ENCODE data around the gene BTG1.

The BTG1 gene

DNA sequence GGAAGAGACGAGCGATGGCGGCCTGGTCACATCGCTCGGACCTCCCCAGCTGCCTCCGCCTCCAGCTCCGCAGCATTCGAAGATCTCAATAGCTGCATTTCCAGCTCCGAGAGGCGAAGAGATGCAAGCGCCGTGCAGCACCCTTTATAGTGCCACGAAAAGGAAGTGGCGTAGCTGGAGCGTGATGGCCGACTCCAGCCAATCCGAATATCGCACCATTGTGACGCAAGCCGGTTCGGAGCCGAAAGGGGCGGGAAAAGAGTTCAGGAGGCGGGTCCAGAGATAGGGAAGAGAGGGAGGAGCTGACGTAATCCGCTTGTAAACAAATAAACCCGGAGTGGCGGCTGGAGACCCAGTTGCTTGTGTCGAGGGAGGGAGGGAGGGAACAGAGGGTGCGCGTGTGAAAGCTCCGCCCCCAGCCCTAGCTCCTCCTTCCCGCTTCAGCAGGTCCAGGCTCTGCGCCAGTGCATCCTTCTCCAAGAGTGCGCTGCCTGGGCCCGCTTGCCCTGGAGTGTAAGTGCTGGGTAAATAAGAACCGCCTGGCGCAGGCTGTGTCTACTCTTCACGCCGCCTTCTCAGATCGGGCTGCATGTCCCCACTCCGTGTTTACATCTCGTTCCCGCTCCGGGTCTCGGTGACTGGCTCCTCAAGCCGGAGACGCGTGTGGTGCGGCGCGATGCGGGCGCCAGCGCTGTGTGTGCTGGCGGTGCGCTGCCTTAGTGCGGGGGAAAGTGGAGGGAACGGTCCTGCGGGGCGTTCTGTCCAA lies at the start of gene BTG1:
TSS of gene BTG1 (minus strand) at position 116 of the 766 bp plus-strand sequence. CDS start 311 bp downstream, outside the sequence.
- DNase-seq: peak; percentile 100

GRCh38 chr12:92194561-92194960 lies 48.9 kb upstream of the BTG1 start:
- DNase-seq: no peak

DNA sequence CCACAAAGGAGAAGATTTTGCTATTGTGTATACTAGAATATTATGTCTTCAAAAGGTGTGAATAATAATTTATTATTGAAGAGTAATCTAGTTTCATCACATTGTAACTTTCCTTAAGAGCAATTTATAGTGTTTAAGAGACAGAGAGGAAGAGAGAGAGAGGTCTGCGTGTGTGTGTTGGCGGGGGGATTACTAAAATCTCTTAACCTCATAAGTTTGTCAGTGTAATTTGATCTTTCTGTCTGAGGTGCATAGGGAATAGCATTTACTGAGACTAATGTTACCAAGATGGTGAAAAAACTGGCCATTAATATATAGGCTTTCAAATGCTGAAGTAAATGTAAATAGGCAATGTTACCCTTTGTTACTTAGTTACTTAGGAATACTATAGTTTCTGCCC lies 48.2 kb upstream of the BTG1 start:
- no peak for DNase-seq

DNA sequence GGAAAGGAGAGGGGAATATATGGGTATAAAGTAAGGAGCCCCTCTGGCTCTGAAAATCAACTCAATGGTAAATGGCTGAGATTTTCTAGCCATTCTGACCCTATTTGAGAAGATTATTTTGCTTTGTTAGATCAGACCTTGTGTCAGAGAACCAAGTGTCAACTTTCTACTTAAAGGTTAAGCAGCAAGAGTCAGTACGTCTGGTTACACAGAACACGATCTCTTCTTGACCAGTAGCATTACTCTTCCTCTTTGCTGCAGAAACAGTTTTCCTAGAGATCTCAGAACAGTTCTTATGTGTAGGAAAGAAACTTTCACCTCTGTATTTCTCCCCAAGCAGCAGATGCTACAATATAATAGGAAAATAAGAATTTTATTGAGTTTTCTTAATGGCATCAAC lies 47.4 kb upstream of the BTG1 start:
- DNase-seq: no peak

GRCh38 chr12:92192360-92192759 lies 46.7 kb upstream of the BTG1 start:
- no peak for DNase-seq

DNA sequence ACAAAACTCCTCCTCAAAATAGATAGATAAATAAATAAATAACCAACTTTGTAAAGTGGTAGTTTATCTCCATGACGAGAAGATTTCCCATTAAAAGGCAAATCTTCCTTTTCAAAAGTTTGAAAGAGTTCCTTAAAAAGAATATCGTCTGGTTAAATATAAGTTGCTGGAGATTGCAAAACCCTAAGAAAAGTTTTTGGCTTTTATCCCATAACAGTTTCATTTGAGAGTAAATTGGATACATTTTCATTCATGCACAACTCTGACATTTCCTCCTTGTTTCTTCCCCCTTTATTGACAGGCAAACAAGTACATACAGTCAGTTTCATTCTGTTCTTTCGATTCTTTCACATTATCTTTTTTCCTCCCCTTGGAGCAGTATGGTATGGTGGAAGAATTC lies 45.4 kb upstream of the BTG1 start:
- no peak for DNase-seq

GRCh38 chr12:92188517-92189188 lies 43.0 kb upstream of the BTG1 start:
- no peak for DNase-seq

GRCh38 chr12:92186038-92186470 lies 40.4 kb upstream of the BTG1 start:
- DNase-seq: no peak

DNA sequence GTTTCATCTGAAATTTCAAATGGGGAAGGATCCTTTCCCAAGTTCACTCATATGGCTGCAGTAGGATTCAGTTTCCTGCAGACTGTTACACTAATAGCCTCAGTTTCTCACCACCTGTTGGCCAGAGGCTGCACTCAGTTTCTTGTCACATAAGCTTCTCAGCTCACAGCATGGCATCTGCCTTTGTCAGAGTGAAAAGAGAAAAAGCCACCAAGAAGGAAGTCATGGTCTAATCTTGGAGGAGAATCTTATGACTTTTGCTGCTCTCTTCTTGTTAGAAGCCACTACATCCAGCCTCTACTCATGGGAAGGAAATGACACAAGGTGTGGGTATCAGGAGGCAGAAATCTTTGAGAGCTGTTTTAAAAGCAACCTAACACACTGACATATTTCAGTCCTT lies 39.4 kb upstream of the BTG1 start:
- peak; percentile 22 for DNase-seq

GRCh38 chr12:92183575-92183974 lies 37.9 kb upstream of the BTG1 start:
- DNase-seq: no peak

DNA sequence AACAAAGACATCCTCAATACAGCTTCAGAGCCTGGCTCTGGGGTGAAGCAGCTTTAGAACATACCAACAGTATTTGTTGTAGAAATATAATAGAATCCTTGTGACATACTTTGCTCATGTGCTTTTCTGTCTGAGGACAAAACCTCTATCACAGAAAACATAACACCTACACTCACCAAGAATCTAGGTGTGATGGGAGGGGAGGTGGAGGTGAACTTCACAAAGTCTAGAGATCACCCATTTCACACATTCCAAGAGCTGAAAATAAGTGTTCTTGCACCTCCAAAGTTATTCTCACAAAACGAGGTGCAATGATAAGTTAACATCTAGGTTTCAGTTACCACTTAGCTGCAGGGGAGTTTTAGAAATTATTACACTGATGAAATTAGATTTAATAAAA lies 32.7 kb upstream of the BTG1 start:
- DNase-seq: no peak

DNA sequence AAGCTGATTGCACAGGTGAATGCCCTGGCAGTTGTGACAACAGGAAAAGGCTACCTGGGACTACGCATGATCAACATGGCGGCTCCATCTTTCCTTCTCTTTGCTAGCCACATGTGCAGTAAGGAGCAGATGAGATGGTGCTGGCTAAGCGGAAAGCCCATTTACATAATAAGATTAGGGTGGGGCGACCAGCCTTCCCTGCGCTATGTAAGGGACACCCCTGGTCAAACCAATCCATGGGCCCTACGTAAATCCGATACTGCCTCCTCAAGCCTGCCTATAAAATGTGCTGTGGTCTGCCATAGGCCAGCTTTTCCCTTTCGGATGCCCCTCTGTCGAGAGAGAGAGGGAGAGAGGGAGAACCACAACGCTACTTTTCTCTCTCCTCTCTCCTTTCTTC lies 31.0 kb upstream of the BTG1 start:
- DNase-seq: no peak

- DNase-seq: no peak
Observed at GRCh38 chr12:92175961-92176360, 30.3 kb upstream of the BTG1 start.

DNA sequence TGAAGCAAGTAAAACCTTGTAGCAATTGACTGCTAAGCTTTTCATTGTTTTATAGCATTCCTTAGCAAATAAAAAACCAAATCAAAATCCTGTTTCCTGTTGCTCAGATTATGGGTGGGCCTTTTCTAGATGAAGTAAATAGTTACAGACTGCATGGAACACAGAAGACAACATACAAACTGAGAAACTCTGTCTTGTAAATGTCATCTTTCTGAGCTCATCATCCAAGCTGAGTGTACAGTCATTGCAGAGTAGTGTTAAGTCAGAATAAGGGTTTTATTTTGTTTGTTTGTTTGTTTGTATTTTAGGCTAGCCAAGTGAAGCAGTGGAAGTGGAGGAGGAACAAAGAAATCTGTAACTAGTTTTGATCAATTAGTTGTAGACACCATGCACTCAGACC lies 24.4 kb upstream of the BTG1 start:
- no peak for DNase-seq

DNA sequence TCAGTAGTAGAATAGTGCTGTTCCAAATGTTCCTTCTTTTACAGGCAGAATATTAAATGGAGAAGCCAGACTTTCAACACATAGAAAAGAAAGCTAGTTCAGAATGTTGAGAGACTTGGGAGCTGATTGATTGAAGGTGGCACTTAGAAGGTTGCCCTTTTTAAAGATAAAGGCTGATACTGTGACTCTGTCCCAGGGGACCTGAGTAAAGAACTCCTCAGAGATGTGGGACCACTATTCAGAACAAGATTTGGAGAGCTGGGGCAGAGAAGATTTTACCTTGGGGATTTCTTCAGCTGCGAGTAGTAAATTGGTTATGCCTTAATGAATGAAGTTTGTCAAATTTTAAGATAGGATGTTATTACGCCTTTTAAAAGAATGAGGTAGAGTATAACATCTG lies 21.4 kb upstream of the BTG1 start:
- DNase-seq: no peak

DNA sequence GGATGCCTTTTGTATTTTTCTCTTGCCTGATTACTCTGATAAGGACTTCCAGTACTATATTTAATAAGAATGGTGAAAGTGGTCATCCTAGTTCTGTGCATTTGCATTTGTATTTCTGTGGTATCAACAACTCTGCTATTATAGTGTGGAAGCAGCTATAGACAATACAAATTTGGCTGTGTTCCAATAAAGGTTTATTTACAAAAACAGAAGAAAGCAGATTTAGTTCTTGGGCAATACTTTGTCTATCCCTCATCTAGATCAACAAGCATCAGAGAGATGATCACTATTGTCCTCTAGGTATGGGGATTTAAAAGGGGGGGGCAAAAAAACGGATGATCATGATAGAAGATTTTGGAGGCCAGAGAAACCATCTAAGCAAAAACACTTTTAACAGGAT lies 19.1 kb upstream of the BTG1 start:
- DNase-seq: no peak

DNA sequence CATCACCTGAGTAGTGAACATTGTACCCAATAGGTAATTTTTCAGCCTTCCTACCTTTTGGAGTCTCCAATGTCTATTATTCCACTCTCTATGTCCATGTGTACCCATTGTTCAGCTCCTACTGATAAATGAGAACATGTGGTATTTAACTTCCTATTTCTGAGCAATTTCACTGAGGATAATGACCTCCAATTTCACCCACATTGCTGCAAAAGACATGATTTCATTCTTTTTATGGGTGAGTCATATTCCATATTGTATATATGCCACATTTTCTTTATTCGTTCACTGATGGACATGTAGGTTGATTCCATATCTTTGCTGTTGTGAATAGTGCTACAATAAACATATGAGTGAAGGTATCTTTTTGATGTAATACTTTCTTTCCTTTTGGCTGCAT lies 16.4 kb upstream of the BTG1 start:
- DNase-seq: no peak

GRCh38 chr12:92158796-92159439 lies 13.3 kb upstream of the BTG1 start:
- DNase-seq: no peak

- no peak for DNase-seq
Observed at GRCh38 chr12:92156704-92157395, 11.2 kb upstream of the BTG1 start.

GRCh38 chr12:92156139-92156538 lies 10.5 kb upstream of the BTG1 start:
- DNase-seq: no peak

- no peak for DNase-seq
Observed at GRCh38 chr12:92155733-92156132, 10.1 kb upstream of the BTG1 start.

GRCh38 chr12:92151916-92152315 lies 6.3 kb upstream of the BTG1 start:
- DNase-seq: no peak

DNA sequence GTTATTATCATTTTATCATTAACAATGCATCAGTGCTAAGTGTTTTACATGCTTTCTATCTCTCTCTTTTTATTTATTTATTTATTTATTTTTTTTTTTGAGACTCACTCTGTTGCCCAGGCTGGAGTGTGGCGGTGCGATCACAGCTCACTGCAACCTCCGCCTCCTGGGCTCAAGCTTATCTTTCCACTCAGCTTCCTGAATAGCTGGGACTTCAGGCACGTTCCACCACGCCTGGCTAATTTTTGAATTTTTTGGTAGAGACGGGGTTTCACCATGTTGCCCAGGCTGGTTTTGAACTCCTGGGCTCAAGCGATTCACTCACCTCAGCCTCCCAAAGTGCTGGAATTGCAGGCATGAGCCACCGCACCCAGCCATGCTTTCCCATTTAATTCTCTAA lies 3.9 kb upstream of the BTG1 start:
- DNase-seq: no peak

DNA sequence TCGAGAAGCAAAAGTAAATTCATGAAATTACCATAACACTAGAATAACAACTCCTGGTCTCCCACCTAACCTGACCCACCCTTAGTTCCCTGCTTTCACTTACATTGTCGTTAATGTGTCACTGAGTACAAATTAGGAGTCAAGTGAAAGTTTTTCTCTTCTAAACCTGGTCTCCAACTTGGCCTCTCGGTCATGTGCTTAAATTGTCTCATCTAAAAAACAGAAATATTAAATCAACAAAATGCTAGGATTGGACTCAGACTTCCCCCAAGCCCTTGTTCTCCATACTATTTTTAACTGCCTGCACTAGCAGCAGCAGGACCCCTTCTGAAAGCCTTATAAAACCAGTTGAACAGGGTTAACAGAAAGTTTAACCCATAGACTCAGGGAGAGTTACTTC lies 1.8 kb upstream of the BTG1 start:
- no peak for DNase-seq
